Bone marrow (tissue), 2 donors: ENCODE data around the gene ANKRD44.

ENCODE experiments used
- DNase-seq, 2 donors: peaks; one replicate each; lab custom pipeline; 2025; lab: John Stamatoyannopoulos, UW

ANKRD44 gene

GRCh38 chr2:196987649-196988364 is 322.8 kb downstream of the ANKRD44 start:
- peak in 1 of 2 donors; percentile 87 for DNase-seq

GRCh38 chr2:196987298-196987648 is 323.3 kb downstream of the ANKRD44 start:
- no peak for DNase-seq

- no peak for DNase-seq
Observed at GRCh38 chr2:196985511-196986183, 324.9 kb downstream of the ANKRD44 start.

GRCh38 chr2:196984903-196985302 is 325.7 kb downstream of the ANKRD44 start:
- no peak for DNase-seq

GRCh38 chr2:196983934-196984333 is 326.6 kb downstream of the ANKRD44 start:
- no peak for DNase-seq

- DNase-seq = no peak
Observed at GRCh38 chr2:196980473-196980872, 330.1 kb downstream of the ANKRD44 start.

- DNase-seq = no peak
Observed at GRCh38 chr2:196980001-196980400, 330.6 kb downstream of the ANKRD44 start.

- no peak for DNase-seq
Observed at GRCh38 chr2:196977507-196977906, 333.1 kb downstream of the ANKRD44 start.

- DNase-seq = no peak
Observed at GRCh38 chr2:196974970-196975369, 335.6 kb downstream of the ANKRD44 start.

GRCh38 chr2:196971574-196972279 is 338.9 kb downstream of the ANKRD44 start:
- no peak for DNase-seq

- DNase-seq = no peak
Observed at GRCh38 chr2:196970099-196970498, 340.5 kb downstream of the ANKRD44 start.

- DNase-seq = no peak
Observed at GRCh38 chr2:196968516-196968915, 342.1 kb downstream of the ANKRD44 start.

- no peak for DNase-seq
Observed at GRCh38 chr2:196967775-196968174, 342.8 kb downstream of the ANKRD44 start.

- DNase-seq = no peak
Observed at GRCh38 chr2:196967116-196967515, 343.5 kb downstream of the ANKRD44 start.

GRCh38 chr2:196966061-196966460 is 344.5 kb downstream of the ANKRD44 start:
- DNase-seq = no peak

GRCh38 chr2:196965651-196966050 is 344.9 kb downstream of the ANKRD44 start:
- DNase-seq = no peak

GRCh38 chr2:196963961-196964360 is 346.6 kb downstream of the ANKRD44 start:
- no peak for DNase-seq

GRCh38 chr2:196963043-196963442 is 347.5 kb downstream of the ANKRD44 start:
- no peak for DNase-seq

- DNase-seq = no peak
Observed at GRCh38 chr2:196962325-196962724, 348.3 kb downstream of the ANKRD44 start.

GRCh38 chr2:196961889-196962288 is 348.7 kb downstream of the ANKRD44 start:
- DNase-seq = no peak

GRCh38 chr2:196959734-196960338 is 350.7 kb downstream of the ANKRD44 start:
- DNase-seq = no peak

- no peak for DNase-seq
Observed at GRCh38 chr2:196959281-196959680, 351.3 kb downstream of the ANKRD44 start.
